SK-N-MC (cell line): Measurements from ENCODE around the gene RNF183.

Experiments used
- EZH2 ChIP-seq: fragments of 200-600 bp; sonication (generic); IDR thresholded peaks from one replicate; pipeline ENCODE4 v1.6.1; 2017; ENCODE audit warnings: antibody characterized with exemption
- POLR2AphosphoS5 ChIP-seq: IDR thresholded peaks from 2 replicates; pipeline ENCODE4 v1.6.1; 2012; ENCODE audit warnings: mild to moderate bottlenecking, low read depth, low read length, borderline replicate concordance

DNA sequence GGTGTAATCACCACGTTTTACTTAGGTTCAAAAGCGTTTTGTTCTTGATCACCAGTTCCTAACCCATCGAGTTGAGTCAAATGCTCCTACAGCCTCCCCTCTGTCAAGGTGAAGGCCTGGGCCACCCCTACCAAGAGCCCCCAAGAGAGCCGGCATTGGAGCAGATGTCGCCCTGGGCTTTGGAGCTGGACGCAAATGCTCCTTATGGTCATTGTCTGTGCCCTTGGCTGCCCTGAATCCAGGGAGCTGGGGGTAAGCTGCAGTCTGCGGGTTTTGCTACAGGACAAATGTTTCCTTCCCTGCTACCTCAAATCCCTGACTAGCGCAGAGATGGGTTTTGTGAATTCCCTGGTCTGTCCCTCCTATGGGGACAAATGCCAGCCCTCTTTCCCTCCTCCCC is 4.9 kb downstream of the RNF183 start:
- TF ChIP-seq POLR2AphosphoS5 = no peak
- TF ChIP-seq EZH2 = no peak
